GM19328 (cell line): ENCODE measurements around the gene IFI27.
"Not testable (repeated sequence)": the region's sequence is repeated elsewhere in the genome, so short reads cannot be mapped to it uniquely, and the experiment has no call there.

Source experiments
- ATAC-seq: cut with Tn5 transposase; IDR thresholded peaks from one replicate; pipeline ENCODE4 v1.9.1; 2021; ENCODE audit warnings: mild to moderate bottlenecking, moderate library complexity; ENCODE audit not compliant: unreplicated experiment

IFI27 gene

GRCh38 chr14:94145902-94146527 is 35.5 kb downstream of the IFI27 start:
- ATAC-seq: no peak

GRCh38 chr14:94152676-94153075 is 42.1 kb downstream of the IFI27 start:
- no peak for ATAC-seq

GRCh38 chr14:94153750-94154342 is 43.3 kb downstream of the IFI27 start:
- no peak for ATAC-seq

- ATAC-seq: not testable (repeated sequence)
Observed at GRCh38 chr14:94156143-94156542, 45.6 kb downstream of the IFI27 start.

- no peak for ATAC-seq
Observed at GRCh38 chr14:94157197-94157596, 46.7 kb downstream of the IFI27 start.

- ATAC-seq: no peak
Observed at GRCh38 chr14:94158239-94158883, 47.8 kb downstream of the IFI27 start.

- ATAC-seq: no peak
Observed at GRCh38 chr14:94161058-94161457, 50.5 kb downstream of the IFI27 start.

GRCh38 chr14:94161981-94162380 is 51.4 kb downstream of the IFI27 start:
- ATAC-seq: no peak

- no peak for ATAC-seq
Observed at GRCh38 chr14:94162466-94162865, 51.9 kb downstream of the IFI27 start.

GRCh38 chr14:94163796-94164195 is 53.3 kb downstream of the IFI27 start:
- ATAC-seq: no peak

- no peak for ATAC-seq
Observed at GRCh38 chr14:94164685-94165431, 54.3 kb downstream of the IFI27 start.

GRCh38 chr14:94165744-94166143 is 55.2 kb downstream of the IFI27 start:
- ATAC-seq: no peak
